Measurements from ENCODE around the gene SCARF1.

- no peak for TF ChIP-seq POLR2AphosphoS5 (IDR thresholded peaks at IDR 0.05; ENCODE audit: low read depth, low read length)
- TF ChIP-seq SPI1 (IDR thresholded peaks at IDR 0.05; ENCODE audit: low read depth, low read length): no peak
- TF ChIP-seq POU2F2 (IDR thresholded peaks at IDR 0.05; ENCODE audit: low read depth, low read length): no peak
- TF ChIP-seq TAF1 (IDR thresholded peaks at IDR 0.05; ENCODE audit: low read depth, low read length): no peak
Measured at GRCh38 chr17:1648173-1648962, 2.8 kb upstream of the SCARF1 start.
